ENCODE results near the gene TMPRSS13.
"Not testable (repeated sequence)": the region's sequence is repeated elsewhere in the genome, so short reads cannot be mapped to it uniquely, and the experiment has no call there.

Gene TMPRSS13

DNA sequence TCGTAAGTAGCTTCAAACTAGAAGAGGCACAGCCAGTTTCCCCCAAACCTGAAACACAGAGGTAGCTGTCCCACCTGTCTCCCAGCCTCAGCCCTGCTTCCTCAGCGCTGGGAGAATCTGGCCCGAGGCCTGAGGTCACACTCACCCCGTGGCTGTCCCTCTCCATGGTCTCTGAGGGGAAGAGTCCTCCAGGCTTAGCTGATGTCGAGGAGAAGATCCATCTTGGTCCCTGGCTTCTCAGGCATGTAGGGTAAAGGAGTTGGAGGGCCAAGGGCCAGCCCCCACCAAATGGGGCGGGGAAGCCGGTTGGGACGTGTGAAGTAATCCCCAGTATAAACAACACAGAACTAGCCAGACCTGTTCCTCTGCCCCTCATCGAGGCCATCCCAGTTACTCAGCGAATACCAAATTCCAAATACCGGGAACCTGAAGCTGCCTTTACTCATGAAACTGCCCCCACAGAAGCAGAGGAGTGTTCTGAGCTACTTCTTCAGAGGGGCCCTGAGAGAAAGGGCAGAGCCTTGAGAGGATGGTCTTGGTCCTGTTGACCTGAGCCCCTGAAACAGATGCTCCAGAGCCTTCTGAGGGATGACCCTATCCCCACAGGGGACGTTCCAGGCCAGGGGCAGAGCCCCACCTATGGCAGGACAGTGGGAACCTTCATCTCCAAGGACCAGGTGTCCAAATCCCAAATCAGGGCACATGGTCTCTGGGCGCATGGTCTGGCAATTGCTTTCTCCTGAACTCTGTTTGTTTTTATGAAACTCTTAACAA is at the start of gene TMPRSS13:
Gene TMPRSS13 (minus strand): TSS at position 261 of the 774 bp plus-strand sequence. CDS start 95 bp downstream, at position 166.
- no peak for DNase-seq

DNA sequence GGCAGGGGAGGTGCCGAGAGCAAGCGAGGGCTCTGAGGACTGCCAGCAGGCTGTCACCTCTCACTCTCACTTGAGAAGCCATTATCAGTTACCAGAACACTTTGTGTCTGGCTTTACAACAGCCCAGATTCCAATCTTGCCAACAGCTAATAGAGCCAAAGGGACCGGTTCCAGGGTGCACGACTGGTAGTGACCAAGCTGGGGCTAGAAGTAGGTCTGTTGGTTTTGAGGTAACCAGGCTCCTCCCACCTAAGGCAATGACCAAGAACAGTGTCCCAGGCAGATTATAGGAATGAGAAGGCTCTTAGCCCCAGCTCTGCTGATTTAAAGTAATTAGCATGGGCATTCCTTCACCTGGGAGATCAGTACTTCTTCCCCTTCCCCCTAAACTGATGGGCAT is 49.8 kb upstream of the TMPRSS13 start:
- no peak for DNase-seq

DNA sequence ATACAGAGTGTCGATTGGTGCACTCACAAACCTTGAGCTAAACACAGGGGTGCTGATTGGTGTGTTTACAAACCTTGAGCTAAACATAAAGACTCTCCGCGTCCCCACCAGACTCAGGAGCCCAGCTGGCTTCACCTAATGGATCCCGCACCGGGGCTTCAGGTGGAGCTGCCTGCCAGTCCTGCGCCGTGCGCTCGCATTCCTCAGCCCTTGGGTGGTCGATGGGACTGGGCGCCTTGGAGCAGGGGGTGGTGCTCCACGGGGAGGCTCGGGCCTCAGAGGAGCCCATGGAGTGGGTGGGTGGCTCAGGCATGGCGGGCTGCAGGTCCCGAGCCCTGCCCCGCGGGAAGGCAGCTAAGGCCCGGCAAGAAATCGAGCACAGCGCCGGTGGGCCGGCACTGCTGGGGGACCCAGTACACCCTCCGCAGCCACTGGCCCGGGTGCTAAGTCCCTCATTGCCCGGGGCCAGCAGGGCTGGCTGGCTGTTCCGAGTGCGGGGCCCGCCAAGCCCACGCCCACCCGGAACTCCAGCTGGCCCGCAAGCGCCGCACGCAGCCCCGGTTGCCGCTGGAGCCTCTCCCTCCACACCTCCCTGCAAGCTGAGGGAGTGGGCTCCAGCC is 49.2 kb upstream of the TMPRSS13 start:
- DNase-seq, result not testable (repeated sequence)

DNA sequence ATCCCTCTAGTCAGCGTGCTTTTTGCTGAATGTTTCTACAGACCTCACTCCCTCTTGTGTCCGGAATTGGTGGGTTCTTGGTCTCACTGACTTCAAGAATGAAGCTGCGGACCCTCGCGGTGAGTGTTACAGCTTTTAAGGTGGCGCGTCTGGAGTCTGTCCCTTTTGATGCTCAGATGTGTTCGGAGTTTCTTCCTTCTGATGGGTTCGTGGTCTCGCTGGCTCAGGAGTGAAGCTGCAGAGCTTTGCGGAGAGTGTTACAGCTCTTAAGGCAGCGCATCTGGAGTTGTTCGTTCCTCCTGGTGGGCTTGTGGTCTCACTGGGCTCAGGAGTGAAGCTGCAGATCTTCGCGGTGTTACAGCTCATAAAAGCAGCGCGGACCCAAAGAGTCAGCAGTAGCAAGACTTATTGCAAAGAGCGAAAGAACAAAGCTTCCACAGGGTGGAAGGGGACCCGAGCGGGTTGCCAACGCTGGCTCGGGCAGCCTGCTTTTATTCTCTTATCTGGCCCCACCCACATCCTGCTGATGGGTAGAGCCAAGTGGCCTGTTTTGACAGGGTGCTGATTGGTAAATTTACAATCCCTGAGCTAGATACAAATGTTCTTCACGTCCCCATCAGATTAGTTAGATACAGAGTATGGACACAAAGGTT is 48.5 kb upstream of the TMPRSS13 start:
- DNase-seq, result not testable (repeated sequence)

DNA sequence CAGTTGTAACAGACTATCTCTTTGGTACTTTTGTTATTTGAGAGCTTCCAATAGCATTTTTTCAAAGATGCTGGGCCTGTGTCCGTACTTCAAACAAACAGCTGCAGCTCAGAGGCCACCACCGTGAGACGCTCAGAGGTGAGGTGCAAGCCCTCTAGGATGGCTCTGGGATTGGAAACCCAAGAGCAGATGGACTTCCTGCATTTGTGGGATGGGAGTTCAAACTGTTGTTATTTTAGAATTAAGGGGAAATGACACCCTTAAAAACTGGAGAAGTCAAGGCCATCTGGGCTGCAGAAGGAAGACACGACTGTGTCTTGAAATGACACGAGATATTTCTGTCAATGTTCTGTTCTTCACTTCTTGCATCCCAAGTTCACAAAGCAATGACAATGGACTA is 47.8 kb upstream of the TMPRSS13 start:
- no peak for DNase-seq

- no peak for DNase-seq
Observed at GRCh38 chr11:117976445-117976844, 47.2 kb upstream of the TMPRSS13 start.

GRCh38 chr11:117973503-117973860 is 44.3 kb upstream of the TMPRSS13 start:
- no peak for DNase-seq

DNA sequence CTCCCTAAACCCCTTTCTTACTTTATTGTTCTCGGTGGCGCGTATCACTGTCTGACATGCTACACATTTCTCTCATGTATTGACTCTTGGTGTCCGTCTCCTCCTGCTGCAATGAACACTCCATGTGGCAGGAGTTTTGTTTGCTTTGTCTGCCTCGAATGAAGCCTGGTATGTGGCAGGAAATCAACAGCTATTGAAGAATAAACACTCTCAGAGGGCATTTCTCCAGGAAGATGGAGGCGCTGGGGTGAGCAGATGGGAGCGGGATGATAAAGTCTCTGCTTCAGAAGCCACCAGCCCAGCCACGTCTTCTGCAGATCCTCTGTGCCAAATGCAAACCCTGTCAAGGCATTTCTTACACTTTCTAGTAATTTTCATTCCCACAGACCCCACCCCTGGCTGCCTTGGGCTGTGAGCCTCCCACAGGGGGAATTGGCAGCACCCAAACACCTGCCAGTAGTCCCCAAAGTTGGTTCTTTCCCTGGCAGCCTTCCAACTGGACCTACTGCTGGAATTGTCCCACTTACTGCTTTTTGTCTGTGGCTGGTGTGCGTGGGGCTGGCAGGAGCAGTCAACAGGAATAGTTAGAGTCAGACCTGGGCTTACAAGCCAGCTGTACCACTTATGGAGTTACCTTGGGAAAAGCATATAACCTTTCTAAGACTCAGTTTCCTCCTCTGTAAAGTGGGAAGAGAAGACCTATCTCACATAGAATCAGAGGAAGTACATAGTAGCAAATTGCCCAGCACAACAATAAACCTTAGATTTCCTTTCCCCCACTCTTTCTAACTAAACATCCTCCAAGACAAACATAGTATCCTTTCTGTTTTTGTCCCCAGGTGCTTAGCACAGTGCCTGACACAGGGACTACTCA is 43.7 kb upstream of the TMPRSS13 start:
- no peak for DNase-seq

GRCh38 chr11:117972044-117972443 is 42.8 kb upstream of the TMPRSS13 start:
- no peak for DNase-seq

DNA sequence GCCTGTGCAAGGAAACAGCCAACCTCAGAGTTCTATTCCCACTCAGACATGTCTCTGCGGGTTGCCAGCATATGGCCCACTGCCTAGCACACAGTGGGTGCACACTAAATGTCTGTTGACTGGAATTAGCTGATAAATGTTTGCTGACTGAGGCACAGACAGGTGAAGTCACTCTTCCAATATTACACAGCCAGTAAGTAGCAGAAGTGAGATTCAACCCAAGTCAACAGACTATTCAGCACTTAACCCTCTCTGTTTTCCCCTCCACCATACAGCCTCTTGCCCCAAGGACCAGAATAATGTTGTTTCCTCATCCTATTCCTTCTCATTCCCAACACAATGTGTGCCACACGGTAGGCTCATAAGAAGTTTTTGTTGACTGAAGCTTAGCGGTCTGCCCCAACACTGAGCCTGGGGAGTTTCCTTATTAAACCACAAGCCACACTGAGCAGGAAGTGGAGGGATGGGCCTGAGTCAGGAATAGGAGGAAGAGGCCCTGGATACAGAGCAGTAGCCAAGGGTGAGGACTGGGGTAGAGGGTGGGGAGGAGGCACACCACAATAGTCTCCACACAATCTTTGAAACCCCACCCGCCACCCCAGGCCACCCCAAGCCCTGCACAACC is 41.3 kb upstream of the TMPRSS13 start:
- peak; percentile 64 for DNase-seq

DNA sequence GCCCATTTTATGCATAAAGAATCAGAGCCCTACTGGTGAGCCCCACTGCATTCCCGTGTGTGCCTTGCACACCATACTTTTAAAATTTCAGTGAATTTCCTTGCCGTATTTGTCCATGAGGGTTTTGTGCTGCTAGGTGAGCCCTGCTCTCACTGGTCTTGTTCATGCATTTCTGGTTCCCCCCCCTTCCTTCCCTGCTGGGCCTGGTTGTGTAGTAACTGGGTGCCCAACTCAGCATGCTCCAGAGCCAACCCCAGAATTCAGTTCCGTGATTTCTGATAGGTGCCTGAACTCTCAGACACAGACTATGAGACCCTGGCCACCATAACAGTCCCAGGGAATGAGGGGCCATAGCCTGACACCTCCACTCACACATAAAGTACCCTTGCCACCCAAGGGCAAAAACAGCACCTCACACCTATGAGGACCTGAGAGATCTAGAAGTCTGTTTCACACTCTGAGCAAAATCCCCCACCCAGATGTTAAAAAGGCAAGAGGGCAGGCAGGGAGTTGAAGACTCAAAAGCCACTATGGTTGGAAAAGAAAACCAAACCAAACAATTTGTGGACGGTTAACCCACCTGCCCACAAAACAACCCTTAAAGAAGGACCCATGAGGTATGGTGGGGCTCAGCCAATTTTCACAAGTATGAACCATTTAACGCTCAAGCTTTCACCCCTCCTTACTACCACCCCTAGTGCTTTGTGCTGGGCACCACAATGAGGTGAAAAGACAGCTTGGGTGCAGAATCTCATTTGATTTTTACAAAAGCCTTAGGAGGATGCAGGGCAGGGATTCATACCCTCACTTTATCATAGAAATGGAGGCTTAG is 40.2 kb upstream of the TMPRSS13 start:
- no peak for DNase-seq

- DNase-seq, result no peak
Observed at GRCh38 chr11:117966908-117967307, 37.7 kb upstream of the TMPRSS13 start.

GRCh38 chr11:117962826-117963225 is 33.6 kb upstream of the TMPRSS13 start:
- no peak for DNase-seq

DNA sequence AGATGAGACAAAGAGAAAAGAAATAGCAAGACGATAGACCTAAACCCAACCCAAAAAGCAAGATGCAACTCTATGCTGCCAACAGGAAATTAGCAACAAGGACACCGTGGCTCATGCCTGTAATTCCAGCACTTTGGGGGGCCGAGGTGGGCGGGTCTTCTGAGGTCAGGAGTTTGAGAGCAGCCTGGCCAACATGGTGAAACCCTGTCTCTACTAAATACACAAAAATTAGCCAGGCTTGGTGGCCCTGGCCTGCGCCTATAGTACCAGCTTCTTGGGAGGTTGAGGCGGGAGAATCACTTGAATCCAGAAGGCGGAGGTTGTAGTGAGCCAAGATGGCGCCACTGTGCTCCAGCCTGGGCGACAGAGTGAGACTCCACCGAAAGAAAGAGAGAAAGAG is 32.7 kb upstream of the TMPRSS13 start:
- DNase-seq, result no peak

DNA sequence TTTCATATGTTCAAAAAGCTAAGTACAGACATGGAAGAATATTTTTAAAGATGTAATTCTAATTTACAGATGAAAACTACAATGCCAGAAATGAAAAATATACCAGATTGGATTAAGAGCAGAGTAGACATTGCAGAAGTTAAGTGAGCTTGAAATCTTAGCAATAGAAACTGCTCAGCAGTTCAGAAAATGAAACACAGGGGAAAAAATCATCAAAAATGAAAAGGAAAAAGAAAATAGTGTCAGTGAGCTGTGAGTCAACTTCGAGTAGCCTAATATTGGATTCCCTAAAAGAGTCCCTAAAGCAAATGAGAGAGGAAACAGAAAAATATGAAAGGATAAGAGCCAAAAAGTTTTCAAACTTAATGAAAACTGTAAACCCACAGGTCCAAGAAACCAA is 31.2 kb upstream of the TMPRSS13 start:
- no peak for DNase-seq

DNA sequence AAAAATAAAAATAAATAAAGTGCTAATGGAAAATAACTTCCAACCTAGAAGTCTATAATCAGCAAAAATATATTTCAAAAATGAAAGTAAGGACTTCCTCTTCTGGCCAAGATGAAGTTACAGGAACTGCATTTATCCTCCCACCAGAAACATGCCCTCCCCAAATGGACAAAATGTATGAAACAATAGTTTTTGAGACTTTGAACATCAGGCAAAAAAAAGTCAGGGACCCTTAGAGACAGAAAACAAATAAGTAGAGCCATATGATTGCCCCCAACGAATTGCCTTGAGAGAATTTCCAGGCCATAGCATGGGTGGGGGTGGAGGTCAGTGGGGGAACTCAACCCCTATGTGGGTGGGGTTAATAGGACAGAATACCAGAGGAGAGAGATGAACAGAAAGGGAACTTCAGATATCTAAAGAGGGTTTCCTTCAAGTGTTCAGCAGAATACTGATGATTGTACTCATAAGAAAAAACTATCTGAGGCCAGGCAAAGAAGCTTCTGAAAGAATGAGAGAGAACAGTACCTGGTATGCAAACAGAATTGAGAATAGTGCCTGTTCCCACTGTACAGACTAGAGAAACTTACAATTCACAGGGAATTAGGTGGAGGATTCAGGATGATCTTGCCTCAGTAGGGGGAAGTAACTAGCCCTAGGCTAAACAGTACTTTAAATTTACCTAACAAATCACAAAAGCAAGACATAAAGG is 30.4 kb upstream of the TMPRSS13 start:
- DNase-seq, result no peak

- DNase-seq, result no peak
Observed at GRCh38 chr11:117958949-117959348, 29.7 kb upstream of the TMPRSS13 start.

DNA sequence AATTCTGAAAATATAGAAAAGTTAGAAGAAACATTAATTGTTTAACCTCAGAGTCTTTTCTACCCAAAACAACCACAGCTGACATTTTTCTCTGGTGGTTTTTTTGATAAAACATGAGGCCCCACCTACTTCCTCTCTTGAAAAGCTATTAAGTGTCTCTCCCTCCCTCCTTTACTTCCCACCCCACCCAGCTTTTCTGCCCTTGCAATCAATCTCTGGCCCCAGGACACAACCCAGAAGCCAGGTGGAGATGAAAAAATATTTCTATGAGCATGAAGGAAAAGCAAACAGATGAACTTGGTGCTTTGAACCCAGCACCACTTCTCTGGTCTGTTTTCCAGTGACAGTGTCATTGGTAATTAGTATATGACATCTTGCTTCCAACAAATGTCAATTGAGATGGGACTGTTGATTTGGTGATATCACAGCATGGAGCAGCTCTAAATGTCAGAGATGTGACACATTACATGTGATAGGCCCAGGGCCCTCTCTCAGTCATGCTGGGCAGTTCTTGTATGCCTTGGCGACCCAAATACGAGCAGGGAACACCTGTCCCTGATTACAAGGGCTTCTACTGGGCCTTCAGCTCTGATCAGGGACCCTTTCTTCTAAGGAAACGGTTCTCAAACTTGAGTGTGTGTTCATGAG is 23.9 kb upstream of the TMPRSS13 start:
- no peak for DNase-seq

- peak; percentile 33 for DNase-seq
Observed at GRCh38 chr11:117950993-117951961, 22.1 kb upstream of the TMPRSS13 start.

Measured in activated CD4-positive, alpha-beta T cell treated with anti-CD3 and anti-CD28 coated beads, Interleukin-2, Interleukin-6, amounts not matched to agents 100 ng/mL and 50 ng/mL, durations not matched to agents 16 hours and 8 hours (primary cell).